NCI-H1105 (cell line): Measurements from ENCODE around the gene WRAP53.

Source experiments
- DNase-seq: peaks from one replicate; lab custom pipeline; 2025; lab: John Stamatoyannopoulos, UW

Gene WRAP53

DNA sequence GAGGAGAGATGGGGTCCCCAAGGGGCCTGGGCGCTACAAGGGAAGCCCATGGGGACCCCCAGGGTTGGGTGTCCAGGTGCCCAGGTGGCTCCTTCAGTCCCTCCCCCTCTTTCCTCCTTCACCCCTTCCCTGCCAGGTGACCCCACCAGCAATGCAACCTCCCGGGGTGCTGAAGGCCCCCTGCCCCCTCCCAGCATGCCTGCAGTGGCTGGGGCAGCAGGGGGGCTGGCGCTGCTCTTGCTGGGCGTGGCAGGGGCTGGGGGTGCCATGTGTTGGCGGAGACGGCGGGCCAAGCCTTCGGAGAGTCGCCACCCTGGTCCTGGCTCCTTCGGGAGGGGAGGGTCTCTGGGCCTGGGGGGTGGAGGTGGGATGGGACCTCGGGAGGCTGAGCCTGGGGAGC is 20.8 kb downstream of the WRAP53 start:
- DNase-seq = no peak

DNA sequence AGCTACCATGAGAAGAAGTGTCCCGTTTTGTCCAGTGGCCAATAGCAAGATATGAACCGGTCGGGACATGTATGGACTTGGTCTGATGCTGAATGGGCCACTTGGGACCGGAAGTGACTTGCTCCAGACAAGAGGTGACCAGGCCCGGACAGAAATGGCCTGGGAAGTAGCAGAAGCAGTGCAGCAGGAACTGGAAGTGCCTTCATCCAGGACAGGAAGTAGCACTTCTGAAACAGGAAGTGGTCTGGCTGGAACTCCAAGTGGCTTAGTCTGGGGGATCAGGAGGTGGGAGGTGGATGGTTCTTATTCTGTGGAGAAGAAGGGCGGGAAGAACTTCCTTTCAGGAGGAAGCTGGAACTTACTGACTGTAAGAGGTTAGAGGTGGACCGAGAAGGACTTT is 22.0 kb downstream of the WRAP53 start:
- no peak for DNase-seq

DNA sequence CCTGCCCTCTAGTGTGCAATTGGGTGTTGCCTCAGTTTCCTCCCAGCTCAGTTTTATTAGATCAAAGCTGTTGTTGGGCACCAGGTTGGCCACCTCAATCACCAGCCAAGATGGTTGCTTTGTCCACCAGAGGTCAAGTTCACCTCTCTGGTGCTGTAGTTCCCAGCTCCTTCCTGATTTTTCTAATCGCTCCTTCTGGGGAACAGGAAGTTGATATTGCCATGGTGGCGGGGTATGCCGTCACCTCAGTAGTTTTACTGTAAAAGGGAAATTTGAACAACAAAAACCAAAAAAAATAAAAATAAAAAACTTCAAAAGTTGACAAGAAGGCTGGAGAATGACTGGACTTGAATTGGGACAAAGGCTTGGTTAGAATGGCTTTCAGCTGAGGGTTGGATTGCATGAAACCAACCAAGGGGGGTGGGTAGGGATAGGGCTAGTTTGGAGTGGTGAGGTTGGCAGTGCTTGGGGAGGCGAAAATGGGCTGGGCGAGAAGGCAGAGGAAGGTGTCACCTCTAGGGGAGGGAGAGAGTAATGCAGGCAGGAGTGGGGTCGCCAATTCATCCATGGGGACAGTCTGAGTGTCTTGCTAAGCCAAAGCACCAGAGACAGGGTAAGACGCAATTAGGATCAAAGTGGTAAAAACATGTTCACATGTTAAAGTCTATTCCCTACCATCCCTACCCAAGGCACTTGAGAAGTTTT is 22.9 kb downstream of the WRAP53 start:
- no peak for DNase-seq

DNA sequence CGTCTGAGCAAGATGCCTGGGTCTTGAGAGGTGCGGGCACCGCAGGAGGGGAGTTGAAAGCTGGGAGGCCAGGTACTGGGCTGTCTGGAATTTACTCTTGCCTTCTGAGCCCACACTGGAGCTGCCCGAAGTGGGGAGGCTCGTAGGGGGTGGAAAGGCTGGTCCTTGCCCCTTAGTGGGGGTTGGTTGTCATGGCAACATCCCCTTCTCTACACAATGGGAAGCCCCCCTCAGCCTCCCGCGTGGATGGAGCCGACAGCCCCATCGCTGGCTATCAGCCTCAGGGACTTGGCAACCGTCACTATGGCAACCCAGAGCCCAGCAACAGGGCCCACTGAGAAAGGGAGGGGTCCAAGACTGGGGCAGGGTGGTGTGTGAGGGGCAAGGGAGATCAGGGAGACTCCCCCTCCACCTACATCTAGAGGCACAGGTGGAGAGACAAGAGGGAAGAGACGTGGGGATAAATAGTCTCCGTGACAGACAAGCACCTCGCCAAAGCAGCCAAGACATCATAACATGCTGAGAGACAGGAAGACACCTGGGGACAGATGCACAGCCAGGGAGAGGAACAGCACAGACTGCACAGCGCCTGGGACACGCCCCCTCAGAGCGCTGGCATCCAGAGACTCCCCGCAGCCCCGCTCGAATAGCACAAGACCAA is 24.0 kb downstream of the WRAP53 start:
- peak; percentile 70 for DNase-seq

DNA sequence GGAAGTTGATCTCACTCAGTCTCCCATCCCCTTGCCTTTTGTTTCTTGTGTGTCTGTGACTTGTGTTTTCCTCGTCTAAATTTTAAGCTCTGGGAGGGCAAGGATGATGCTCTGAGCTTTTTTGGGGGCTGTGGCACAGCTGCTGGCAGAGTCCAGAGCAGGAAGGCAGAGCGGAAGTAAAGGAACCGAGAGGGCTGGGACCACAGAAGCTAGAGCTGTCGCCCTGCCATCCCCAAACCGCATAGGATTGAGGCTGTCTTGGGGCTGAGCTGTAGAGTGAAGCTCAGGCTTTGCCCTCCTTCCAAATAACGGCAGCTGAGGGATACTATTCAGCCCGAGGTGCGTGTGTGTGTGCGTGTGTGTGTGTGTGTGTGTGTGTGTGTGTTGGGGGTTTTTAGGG is 25.5 kb downstream of the WRAP53 start:
- DNase-seq = no peak

DNA sequence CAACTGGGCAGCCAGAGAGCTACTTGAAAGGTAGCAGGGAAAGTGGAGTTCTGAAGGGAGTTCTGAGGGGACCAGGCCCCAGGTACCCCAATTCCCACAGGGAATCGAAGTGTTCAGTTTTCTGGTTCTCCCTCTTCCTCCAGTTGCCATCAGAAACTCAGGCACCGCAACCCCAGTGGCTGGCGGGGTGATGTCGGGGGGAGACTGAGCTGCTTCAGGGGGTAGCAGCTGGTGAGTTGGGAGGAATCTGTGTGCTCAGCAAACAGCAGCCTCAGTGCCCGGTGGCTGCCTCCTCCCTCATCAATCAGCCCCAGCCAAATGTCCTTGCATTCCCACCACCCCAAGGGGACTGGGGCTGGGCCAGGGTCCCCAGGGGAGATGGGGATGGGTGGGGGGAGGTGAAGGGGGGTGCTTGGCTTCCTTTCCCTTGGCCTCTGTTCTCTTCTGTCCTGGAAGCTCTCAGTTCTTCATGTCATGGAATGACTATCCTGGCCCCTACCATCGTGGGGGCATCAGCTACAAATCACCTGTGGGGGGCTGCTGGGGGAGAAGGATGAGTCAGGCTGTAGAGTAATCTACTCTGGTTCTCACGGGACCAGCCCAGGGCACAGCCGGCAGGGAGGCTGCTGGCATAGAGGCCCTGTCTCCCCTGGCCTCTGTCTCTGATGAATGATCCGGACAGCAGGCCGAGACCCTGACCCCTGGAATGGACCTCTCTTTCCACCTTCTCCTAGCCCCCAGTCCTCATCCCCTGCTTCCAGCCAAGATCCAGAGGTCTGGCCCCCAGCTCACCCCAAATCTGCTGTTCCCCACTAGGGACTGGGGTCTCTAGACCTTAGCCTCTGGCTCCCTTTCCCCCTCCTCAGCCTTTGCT is 26.7 kb downstream of the WRAP53 start:
- no peak for DNase-seq

DNA sequence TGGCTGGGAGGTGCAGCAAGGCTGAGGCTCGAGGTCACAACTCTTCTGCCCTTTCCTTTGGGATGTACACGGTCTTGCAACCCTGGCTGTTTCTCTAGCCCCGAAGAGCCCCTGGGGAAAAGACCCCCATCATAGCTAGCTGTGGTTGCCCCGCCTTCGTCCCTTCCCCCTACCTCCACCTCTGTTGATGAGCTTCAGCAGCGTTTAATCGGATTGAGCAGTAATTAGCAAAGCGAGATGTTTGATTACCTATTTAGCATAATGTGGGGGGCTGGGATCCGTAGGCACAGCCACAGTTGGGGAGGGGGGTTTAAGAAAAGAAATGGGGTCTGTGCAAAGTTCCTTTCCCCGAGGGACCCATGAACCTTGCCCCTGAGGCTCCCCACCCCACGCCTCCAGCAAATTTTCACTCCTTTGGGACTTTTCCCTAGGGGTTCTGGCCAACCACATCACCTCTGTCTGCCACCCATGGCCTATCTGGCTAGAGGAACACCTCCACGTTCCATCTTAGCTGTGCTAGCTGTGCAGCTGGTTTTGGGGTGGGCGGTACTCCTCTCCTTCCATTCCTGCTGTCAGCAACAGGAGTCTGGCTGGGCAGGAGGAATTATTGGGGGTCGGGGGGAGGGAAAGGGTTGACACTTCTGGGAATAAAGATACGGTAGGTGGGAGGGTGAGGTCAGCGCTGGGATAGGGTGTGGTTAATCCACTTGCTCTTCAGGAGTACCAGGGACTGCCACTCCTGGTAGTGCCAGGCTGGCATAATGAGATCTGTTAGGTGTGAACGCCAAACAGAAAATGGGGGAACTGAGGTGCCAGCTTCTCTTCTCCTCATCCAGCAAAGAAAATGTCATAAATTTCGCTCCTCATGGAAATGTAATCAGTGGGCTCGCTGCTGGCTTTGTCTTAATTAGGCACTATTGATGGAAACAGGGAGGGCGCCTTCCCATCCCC is 27.9 kb downstream of the WRAP53 start:
- DNase-seq = peak; percentile 59

DNA sequence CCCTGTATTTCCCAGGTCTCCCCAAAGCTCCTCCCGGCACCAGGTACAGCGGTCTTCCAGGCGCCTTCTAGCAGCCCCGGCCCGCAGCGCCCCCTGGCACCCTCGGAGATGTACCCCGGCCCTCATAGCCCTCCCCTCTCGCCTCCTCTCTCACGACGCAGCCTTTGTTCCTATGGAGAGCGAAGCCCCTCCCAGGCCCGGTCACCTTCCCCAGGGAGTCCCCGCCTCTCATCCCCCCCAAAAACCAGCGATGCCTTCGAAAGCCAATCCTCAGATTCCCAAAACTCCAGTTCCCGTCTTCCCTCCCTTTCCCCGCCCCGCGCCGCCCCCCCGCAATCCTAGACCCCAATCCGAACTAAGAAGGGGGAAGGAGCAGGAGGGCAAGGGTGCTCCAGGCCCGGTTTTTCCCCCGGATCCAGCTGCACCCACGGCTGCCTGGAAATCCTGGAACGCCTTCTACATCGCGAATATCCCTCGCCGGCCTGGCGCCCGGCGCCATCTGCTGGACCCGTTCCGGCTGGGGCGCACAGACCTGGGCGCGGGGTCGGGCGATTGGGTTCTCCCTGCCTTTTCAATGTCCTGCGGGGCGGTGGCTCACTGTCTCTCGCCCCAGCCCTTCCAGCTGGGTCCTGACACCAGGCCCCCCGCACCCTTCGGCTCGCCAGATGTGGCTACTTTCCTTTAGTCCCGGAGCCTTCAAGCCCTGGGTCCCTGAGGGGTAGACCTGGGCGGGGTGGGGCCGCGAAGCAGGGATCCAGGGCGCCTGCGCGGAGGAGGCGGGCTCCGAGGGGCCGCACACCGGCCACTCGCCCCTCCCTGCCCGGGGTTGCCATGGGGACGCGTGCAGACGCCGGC is 28.9 kb downstream of the WRAP53 start, which contains the start of gene DNAH2:
TSS of gene DNAH2 (plus strand) at position 844 of the 855 bp plus-strand sequence. CDS start 1,991 bp downstream, outside the sequence.
- peak; percentile 99 for DNase-seq

DNA sequence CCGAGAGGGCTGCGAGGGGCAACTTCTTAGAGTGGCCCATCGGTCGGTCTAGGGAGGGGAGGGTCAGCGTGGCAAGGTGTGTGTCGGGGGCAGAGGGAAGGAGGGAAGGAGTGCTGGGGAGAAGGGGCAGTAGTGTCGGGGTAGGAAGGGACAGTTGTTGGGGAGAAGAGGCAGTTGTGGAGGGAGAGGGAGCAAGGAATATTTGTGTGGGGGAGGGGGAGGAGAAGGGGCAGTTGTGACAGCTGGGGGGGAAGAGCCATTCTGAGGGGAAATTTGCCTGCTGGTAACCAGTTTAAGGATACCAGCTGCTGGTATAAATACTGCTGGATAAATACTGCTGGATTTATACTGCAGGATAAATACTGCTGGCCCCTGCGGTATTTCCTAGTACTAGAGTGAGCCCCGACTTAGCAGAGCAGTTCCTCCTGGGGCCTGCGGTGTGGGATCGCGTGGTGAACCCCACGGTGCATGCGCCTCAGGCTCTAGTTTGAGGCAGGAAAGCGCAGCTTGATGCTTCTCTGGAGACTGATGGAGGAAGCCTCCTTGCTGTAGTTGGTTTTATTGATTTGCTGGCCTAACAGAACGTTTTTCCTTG is 29.6 kb downstream of the WRAP53 start:
- DNase-seq = peak; percentile 34

DNA sequence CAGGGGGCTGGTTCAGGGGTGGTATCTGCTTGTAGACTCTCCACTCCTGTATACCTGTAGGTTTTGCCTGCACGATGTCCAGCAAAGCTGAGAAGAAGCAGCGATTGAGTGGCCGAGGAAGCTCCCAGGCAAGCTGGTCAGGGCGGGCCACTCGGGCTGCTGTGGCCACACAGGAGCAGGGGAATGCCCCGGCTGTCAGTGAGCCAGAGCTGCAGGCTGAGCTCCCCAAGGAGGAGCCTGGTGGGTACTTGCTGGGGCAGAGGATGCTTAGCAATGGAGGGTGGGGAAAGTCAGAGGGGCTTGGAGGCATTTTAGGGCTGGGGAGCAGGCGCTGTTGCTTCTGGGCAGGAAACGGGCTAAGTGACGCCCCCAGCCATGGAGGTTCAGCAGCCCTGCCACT is 31.4 kb downstream of the WRAP53 start:
- no peak for DNase-seq

DNA sequence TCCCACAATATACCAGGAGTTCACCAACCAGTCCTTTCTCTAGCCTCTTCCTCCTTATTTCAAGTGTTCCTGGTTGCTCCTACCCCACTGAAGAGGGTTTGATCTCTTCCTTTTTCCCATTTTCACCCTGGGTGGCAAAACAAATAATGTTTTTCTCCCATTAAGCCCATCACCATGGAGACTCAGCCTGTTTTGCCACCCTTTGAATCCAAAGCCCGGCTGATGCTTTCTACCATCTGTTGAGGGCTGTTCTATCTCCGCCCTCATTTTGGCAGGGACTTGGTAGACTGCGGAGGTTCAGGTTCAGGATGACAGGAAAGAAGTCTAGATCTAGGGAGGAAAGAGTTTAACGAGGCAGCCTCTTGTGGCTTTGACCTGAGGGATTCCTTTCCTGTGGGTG is 31.8 kb downstream of the WRAP53 start:
- DNase-seq = no peak

DNA sequence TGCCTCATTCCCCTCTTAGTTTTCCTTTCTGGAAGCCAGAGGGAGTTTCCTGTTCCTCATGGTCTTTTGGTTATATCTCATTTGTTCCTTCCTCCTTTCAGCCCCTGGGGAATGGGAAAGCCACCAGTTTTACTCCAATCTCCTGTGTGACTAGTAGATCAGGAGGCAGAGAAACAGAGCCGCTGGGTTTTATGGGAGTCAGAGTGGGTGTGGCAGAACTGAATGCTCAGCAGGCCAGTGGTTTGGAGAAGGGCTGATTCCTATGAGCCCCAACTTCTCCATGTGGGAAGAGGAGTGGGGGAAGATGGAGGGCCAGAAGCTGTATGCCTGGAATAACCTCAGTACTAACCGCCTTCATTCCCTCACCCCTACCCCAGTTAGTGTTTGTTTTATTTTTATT is 33.3 kb downstream of the WRAP53 start:
- no peak for DNase-seq

DNA sequence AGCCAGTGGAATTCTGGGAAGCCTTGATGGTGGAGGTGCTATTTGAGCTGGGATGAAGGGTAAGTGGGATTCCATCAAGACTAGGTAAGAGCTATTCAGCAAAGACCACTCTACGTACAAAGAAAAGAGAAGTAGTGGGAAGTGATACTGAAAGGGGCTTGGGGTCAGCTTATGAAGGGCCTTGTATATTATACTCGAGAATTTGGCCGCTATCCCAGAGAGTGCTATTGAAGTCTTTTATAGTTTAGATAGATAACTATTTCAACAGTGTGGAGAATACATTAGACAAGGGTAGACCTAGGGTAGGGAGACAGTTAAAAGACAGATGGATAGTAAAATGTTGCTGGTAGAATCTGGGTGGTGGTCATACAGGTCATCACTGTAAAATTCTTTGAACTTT is 39.6 kb downstream of the WRAP53 start:
- no peak for DNase-seq

DNA sequence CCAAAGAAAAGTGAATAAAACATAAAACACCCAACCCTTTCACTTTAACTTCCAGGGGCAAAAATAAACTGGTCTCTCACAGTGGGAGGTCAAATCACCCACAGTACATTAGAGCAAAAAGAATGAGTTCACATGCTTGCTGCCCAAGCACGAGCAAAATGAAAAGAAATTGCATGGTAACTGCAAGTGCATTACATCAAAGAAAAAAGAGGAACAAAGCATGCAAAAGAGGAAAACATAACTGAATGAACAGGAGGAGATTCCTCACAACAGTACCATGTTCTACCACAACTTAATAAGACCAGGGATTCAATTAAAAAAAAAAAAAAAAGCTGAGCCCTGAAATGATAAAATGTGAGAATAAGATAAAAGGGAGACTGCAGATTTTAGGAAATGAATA is 41.5 kb downstream of the WRAP53 start:
- no peak for DNase-seq

DNA sequence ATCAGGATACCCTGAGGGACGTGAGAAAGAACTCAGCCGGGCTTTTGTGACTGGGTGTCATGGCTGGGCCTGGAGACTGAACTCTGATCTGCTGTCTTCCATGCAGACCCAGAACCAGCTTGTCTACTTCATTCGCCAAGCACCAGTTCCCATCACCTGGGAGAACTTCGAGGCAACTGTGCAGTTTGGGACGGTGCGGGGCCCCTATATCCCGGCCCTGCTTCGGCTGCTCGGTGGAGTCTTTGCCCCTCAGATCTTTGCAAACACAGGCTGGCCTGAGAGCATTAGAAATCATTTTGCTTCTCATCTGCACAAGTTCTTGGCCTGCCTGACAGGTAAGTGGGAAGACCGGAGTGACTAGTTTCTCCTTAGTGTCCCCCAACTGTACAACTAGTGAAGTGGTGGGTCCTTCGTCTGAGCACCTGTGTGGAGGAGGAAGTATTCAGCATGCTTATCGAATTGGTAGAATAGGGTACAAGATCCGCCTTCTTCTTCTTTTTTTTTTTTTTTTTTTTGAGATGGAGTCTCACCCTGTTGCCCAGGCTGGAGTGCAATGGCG is 44.8 kb downstream of the WRAP53 start:
- DNase-seq = no peak

DNA sequence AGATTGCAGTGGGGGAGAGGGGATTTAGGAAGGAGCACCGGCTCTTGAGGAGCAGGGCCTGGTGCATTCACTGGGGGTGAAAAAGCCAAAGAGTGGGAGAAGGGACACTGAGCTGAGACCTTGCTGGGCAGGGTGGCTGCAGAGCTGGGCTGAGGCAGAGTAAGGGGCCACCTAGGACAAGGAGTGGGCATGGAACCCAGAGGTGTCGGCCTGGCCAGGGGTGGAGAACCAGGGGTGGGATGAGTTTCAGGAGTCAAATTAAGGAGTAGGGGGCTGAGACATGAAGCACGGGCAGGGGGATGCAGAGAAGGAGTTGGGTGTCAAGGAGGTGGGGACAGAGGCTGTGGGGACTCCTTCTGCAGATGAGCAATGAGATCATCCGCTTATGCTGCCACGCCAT is 49.3 kb downstream of the WRAP53 start:
- DNase-seq = no peak

DNA sequence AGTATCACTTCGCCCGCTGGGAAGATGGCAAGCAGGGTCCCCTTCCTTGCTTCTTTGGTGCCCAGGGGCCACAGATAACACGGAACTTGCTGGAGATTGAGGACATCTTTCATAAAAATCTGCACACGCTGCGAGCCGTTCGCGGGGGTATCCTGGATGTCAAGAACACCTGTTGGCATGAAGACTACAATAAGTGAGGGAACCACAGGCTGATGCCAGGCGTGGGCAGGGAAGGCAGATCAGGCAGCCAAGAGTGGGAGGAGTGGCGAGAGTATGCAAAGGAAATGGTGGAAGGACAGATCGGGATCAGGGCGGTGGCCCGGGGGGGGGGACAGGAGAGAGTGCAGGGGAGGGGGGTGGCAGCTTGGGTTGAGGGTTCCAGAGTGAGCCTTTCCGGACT is 51.5 kb downstream of the WRAP53 start:
- no peak for DNase-seq

DNA sequence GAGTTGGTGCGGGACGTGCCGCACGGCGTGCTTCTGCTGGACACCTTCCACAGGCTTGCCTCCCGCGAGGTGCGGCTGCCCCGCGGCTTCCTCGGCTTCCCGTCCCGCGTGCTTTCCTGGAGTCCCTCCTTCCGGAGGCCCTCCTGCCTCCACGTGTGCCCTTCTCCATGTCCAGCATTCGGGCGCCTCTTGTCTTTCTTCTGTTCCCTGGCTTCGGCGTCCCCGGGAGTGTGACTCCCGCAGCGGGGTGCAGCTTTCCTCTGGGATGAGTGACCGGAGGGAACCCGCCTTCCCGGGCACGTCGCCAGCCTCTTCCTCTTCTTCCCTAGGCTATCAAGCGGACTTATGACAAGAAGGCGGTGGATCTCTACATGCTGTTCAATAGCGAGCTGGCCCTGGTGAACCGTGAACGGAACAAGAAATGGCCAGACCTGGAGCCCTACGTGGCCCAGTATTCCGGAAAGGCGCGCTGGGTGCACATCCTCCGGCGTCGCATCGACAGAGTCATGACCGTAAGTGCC is 52.3 kb downstream of the WRAP53 start:
- peak; percentile 75 for DNase-seq

DNA sequence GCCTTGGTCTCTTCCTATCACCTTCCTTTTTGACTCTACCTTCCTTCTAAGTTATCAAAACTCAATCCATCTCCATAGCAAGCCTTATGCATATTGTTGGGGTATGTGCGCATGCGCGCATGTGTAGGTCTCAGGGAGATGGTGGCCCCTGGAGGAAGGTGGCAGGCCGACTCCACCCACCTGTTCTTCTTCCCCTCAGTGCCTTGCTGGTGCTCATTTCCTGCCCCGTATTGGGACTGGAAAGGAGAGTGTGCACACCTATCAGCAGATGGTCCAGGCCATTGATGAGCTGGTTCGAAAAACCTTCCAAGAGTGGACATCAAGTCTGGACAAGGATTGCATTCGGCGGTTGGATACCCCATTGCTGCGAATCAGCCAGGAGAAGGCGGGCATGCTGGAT is 54.5 kb downstream of the WRAP53 start:
- no peak for DNase-seq

DNA sequence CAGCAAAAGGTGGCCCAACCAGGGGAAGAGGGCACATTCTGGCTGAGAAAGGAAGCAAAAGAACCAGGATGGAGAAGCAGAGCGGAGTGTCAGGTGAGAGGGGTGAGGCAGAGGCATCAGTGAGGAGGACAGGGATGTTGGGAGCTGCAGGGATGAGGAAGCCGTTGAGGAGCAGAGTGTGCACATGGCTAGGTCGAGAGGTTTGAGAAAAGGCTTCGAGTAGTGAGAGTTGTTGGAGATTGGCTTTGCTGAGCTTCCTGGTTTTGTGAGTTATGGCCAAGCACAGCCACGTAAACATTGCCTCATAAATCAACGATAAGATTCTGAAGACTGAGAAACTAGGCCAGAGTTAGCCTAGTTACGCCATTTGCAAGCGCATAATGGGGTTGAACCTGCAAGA is 56.1 kb downstream of the WRAP53 start:
- no peak for DNase-seq
